ENCODE data around the gene STX2.

- TF ChIP-seq CTCF (IDR thresholded peaks at IDR 0.05) = no peak
- TF ChIP-seq POLR2A (IDR thresholded peaks at IDR 0.05) = no peak
Observed at GRCh38 chr12:130793554-130793849, 45.5 kb downstream of the STX2 start.

Data from testis (tissue), 2 donors.